Embryonic facial prominence (tissue), 1 donor: Measurements from ENCODE around the gene EIF4E1B.

Experiments
- DNase-seq: peaks from one replicate; pipeline ENCODE4 v3.0.0-alpha.2; 2016; ENCODE audit errors: extremely low spot score

EIF4E1B gene

GRCh38 chr5:176606032-176606431 lies 24.4 kb upstream of the EIF4E1B start:
- DNase-seq, result no peak

- no peak for DNase-seq
Measured at GRCh38 chr5:176606875-176607274, 23.6 kb upstream of the EIF4E1B start.

- no peak for DNase-seq
Measured at GRCh38 chr5:176608142-176608705, 22.3 kb upstream of the EIF4E1B start.

- DNase-seq, result no peak
Measured at GRCh38 chr5:176608937-176609723, 21.3 kb upstream of the EIF4E1B start.

GRCh38 chr5:176609724-176610434 lies 20.6 kb upstream of the EIF4E1B start, which contains the start of gene GPRIN1:
GPRIN1 (minus strand) TSS chr5:176610156; CDS start chr5:176599834, 10,322 bp downstream.
- DNase-seq, result peak; percentile 31

- no peak for DNase-seq
Measured at GRCh38 chr5:176610435-176610773, 20.1 kb upstream of the EIF4E1B start.

GRCh38 chr5:176611435-176611834 lies 19.0 kb upstream of the EIF4E1B start:
- DNase-seq, result peak; percentile 40

GRCh38 chr5:176612008-176612407 lies 18.5 kb upstream of the EIF4E1B start:
- DNase-seq, result no peak

GRCh38 chr5:176612855-176613254 lies 17.6 kb upstream of the EIF4E1B start:
- DNase-seq, result no peak

GRCh38 chr5:176614805-176615478 lies 15.5 kb upstream of the EIF4E1B start:
- no peak for DNase-seq

GRCh38 chr5:176616511-176616910 lies 14.0 kb upstream of the EIF4E1B start:
- DNase-seq, result no peak

- no peak for DNase-seq
Measured at GRCh38 chr5:176618783-176619182, 11.7 kb upstream of the EIF4E1B start.

- DNase-seq, result no peak
Measured at GRCh38 chr5:176619203-176619568, 11.3 kb upstream of the EIF4E1B start.

- DNase-seq, result no peak
Measured at GRCh38 chr5:176619569-176620332, 10.7 kb upstream of the EIF4E1B start.

- no peak for DNase-seq
Measured at GRCh38 chr5:176620333-176620981, 10.0 kb upstream of the EIF4E1B start.

GRCh38 chr5:176621661-176622079 lies 8.8 kb upstream of the EIF4E1B start:
- no peak for DNase-seq

GRCh38 chr5:176624142-176624541 lies 6.3 kb upstream of the EIF4E1B start:
- no peak for DNase-seq

GRCh38 chr5:176624938-176625337 lies 5.5 kb upstream of the EIF4E1B start:
- DNase-seq, result no peak

GRCh38 chr5:176625512-176625911 lies 5.0 kb upstream of the EIF4E1B start:
- no peak for DNase-seq

GRCh38 chr5:176625966-176626875 lies 4.3 kb upstream of the EIF4E1B start:
- no peak for DNase-seq
